GM12878 (cell line): ENCODE results near the gene FLYWCH2. TPM values are rescaled to one million over a fixed set of nuclear protein-coding genes. Genes with fewer than 3 reads are reported as not detected.

Source experiments
- ATAC-seq: fragments of 200-7000 bp; cut with Tn5 transposase; 3 replicates; pipeline ENCODE4 v1.9.1; 2020; ENCODE audit warnings: mild to moderate bottlenecking, moderate library complexity
- BruUV-seq: library from RNA; stranded (reverse); fragments of 400-500 nt; replicated peaks from 2 replicates; lab custom pipeline; 2021; lab: Mats Ljungman, UMichigan
- CTCF ChIA-PET: fragments of 300-600 bp; sonication (Branson Sonifier 250); formaldehyde crosslinking; extraction: SDS; loops from one replicate; lab custom pipeline; 2021; ENCODE audit warnings: inconsistent platforms; lab: Yijun Ruan, JAX
- POLR2A ChIA-PET: fragments of 350-600 bp; formaldehyde crosslinking; extraction: SDS; loops from one replicate; lab custom pipeline; 2021; ENCODE audit warnings: inconsistent platforms; lab: Charles Lee
- RAD21 ChIA-PET: fragments of 300-600 bp; sonication (Branson Sonifier 250); formaldehyde crosslinking; loops from one replicate; lab custom pipeline; 2023; ENCODE audit warnings: antibody characterized with exemption; ENCODE audit not compliant: unreplicated experiment; lab: Charles Lee
- SMC1A ChIA-PET: fragments of 300-600 bp; sonication (Branson Sonifier 250); formaldehyde crosslinking; loops from one replicate; lab custom pipeline; 2023; ENCODE audit not compliant: unreplicated experiment, uncharacterized antibody; lab: Charles Lee
- DNase-seq: peaks from one replicate; pipeline ENCODE4 v3.0.0-alpha.2; 2011; ENCODE audit warnings: low read depth, low spot score
- FAIRE-seq: peaks from 3 replicates; lab custom pipeline; 2011; peaks lifted over from hg19 to GRCh38; lab: Jason Lieb, UNC
- H2AFZ ChIP-seq: 2 replicates; pipeline ENCODE4 v1.6.0; 2011; ENCODE audit warnings: low read depth, low read length, control low read depth; ENCODE audit not compliant: control insufficient read depth
- H3K27ac ChIP-seq: 2 replicates; pipeline ENCODE4 v1.5.1; 2011; ENCODE audit warnings: control low read depth; ENCODE audit not compliant: control insufficient read depth, insufficient read depth
- H3K27me3 ChIP-seq, 2 experiments: replicated peaks in 1 of 2; 2 replicates each; pipeline versions ENCODE4 v1.6.0 to v1.6.1; 2011; ENCODE audit warnings: low read length in 1 of 2; ENCODE audit not compliant: control insufficient read depth in 2 of 2, insufficient read depth in 2 of 2
- H3K36me3 ChIP-seq, 2 experiments: 2 replicates each; pipeline ENCODE4 v1.5.1; 2011; ENCODE audit warnings: low read length in 1 of 2; ENCODE audit not compliant: control insufficient read depth in 2 of 2, insufficient read depth in 2 of 2
- H3K4me1 ChIP-seq: 2 replicates; pipeline ENCODE4 v1.6.1; 2011; ENCODE audit warnings: mild to moderate bottlenecking, low read length, moderate library complexity, mixed read lengths; ENCODE audit not compliant: control insufficient read depth, insufficient read depth
- H3K4me2 ChIP-seq: 2 replicates; pipeline ENCODE4 v1.6.0; 2011; ENCODE audit warnings: control low read depth; ENCODE audit not compliant: control insufficient read depth, insufficient read depth
- H3K4me3 ChIP-seq: fragments of 200-600 bp; sonication (generic); 2 replicates; pipeline ENCODE4 v1.5.1; 2016
- H3K79me2 ChIP-seq: 2 replicates; pipeline ENCODE4 v1.6.0; 2011; ENCODE audit warnings: low read length; ENCODE audit not compliant: control insufficient read depth, insufficient read depth
- H3K9ac ChIP-seq: 2 replicates; pipeline ENCODE4 v1.8.0; 2011; ENCODE audit warnings: low read length, control low read depth, mixed read lengths; ENCODE audit not compliant: control insufficient read depth, insufficient read depth
- H3K9me3 ChIP-seq: replicated peaks from 3 replicates; pipeline ENCODE4 v1.5.1; 2011; ENCODE audit warnings: mild to moderate bottlenecking, low read length; ENCODE audit not compliant: control insufficient read depth, insufficient read depth
- H4K20me1 ChIP-seq: 2 replicates; pipeline ENCODE4 v1.6.0; 2011; ENCODE audit not compliant: control insufficient read depth, insufficient read depth
- ATF3 ChIP-seq: IDR thresholded peaks from 2 replicates; pipeline ENCODE4 v1.6.1; 2011; ENCODE audit warnings: low read depth, mild to moderate bottlenecking, low read length, moderate library complexity, borderline replicate concordance; ENCODE audit errors: extremely low read depth
- CTCF ChIP-seq, 3 experiments: IDR thresholded peaks in 2 of 3; conservative IDR thresholded peaks in 1 of 3; 2 replicates each; pipeline ENCODE4 v1.5.1; 2011; ENCODE audit warnings: low read depth in 3 of 3, low read length in 3 of 3, mild to moderate bottlenecking in 3 of 3, control low read depth in 2 of 3, moderate library complexity in 2 of 3, inconsistent platforms in 1 of 3, mixed read lengths in 1 of 3; ENCODE audit not compliant: control insufficient read depth in 2 of 3, insufficient read depth in 1 of 3; ENCODE audit errors: extremely low read depth in 1 of 3
- EGR1 ChIP-seq, 2 experiments: IDR thresholded peaks; 1 replicate in 1 of 2; 2 replicates in 1 of 2; pipeline ENCODE4 v1.6.1; 2011 to 2012; ENCODE audit warnings: low read depth in 2 of 2, low read length in 2 of 2, borderline replicate concordance in 1 of 2, mild to moderate bottlenecking in 1 of 2, moderate library complexity in 1 of 2
- IRF5 ChIP-seq: fragments of 450-650 bp; IDR thresholded peaks from 2 replicates; pipeline ENCODE4 v1.6.1; 2017; ENCODE audit warnings: borderline replicate concordance
- JUND ChIP-seq: IDR thresholded peaks from 2 replicates; pipeline ENCODE4 v1.6.1; 2012; ENCODE audit warnings: low read depth, mild to moderate bottlenecking, low read length, improper control_type of control experiment, moderate library complexity
- POLR2A ChIP-seq: IDR thresholded peaks from 2 replicates; pipeline ENCODE4 v1.6.1; 2011; ENCODE audit warnings: low read depth, mild to moderate bottlenecking, low read length
- POLR2AphosphoS5 ChIP-seq: IDR thresholded peaks from 2 replicates; pipeline ENCODE4 v1.6.1; 2011; ENCODE audit warnings: mild to moderate bottlenecking, low read length, inconsistent platforms
- SREBF1 ChIP-seq: IDR thresholded peaks from 2 replicates; pipeline ENCODE4 v1.6.1; 2012; ENCODE audit warnings: mild to moderate bottlenecking, low read length
- TCF7 ChIP-seq: IDR thresholded peaks from 2 replicates; pipeline ENCODE4 v1.6.1; 2014; ENCODE audit warnings: antibody characterized with exemption, borderline replicate concordance
- USF2 ChIP-seq: IDR thresholded peaks from 2 replicates; pipeline ENCODE4 v1.6.1; 2011; ENCODE audit warnings: low read depth, low read length, improper control_type of control experiment, borderline replicate concordance
- ZNF274 ChIP-seq: IDR thresholded peaks from one replicate; pipeline ENCODE4 v1.8.0; 2011; ENCODE audit not compliant: insufficient read length, insufficient read depth
- WGBS: methylation state at CpG from one replicate; pipeline ENCODE4 v1.1.6; 2016; ENCODE audit warnings: low lambda C conversion rate; ENCODE audit not compliant: insufficient replicate concordance, insufficient coverage; ENCODE audit errors: missing lambda C conversion rate; 5-methylcytosine and 5-hydroxymethylcytosine counted together
- in situ Hi-C: fragments of 300-500 bp; cut with MboI; formaldehyde crosslinking; loops from 9 replicates; pipeline ENCODE4 v1.14.3; 2018; ENCODE audit warnings: mixed read lengths
- intact Hi-C: fragments of 100-400 bp; cut with micrococcal nuclease; formaldehyde crosslinking; loops from one replicate; pipeline ENCODE4 v1.14.2; 2022; ENCODE audit not compliant: unreplicated experiment
- polyA plus RNA-seq, 11 experiments: library from polyadenylated mRNA; depleted of rRNA in 4 of 11; unstranded in 6 of 11; stranded (reverse) in 5 of 11; fragments of >200 nt; fragmentation: Nextera tagmentation in 4 of 11; fragmentation: Illumina TruSeq in 1 of 11; extraction: Ambion mirVana in 4 of 11; extraction: Trizol in 1 of 11; gene quantifications; 1 replicate in 1 of 11; 2 replicates in 10 of 11; pipeline versions ENCODE4 v1.2.1 to v1.2.3, GENCODE V29; 2011 to 2016; ENCODE audit warnings: inconsistent platforms in 2 of 11, missing spikeins in 2 of 11, low read depth in 1 of 11
- total RNA-seq, 4 experiments: library from RNA; depleted of rRNA in 3 of 4; stranded (reverse); fragments of >200 nt in 3 of 4; fragmentation: Illumina TruSeq in 1 of 4; extraction: Trizol in 1 of 4; gene quantifications; 2 replicates each; pipeline versions ENCODE4 v1.2.1 to v1.2.3, GENCODE V29; 2013 to 2021

FLYWCH2 gene
- total and polyA plus RNA-seq, 10 of the 15 experiments (the other 5 are each of a cell fraction or from before 2014, with no cell fraction given), result 0.27 to 43.1 (median 17.7) TPM

GRCh38 chr16:2853531-2854073 lies 29.4 kb upstream of the FLYWCH2 start (continued):
- TF ChIP-seq ATF3, result no peak
- TF ChIP-seq USF2, result no peak
- TF ChIP-seq IRF5, result no peak
- TF ChIP-seq ZNF274, result no peak
- no peak for TF ChIP-seq JUND
- TF ChIP-seq EGR1 (IDR thresholded peaks at IDR 0.05; ENCODE audit: borderline replicate concordance in 1 of 2, low read depth in 2 of 2, low read length in 2 of 2), result no peak
- no peak for TF ChIP-seq POLR2AphosphoS5
- no peak for TF ChIP-seq POLR2A

GRCh38 chr16:2854700-2855309 lies 28.2 kb upstream of the FLYWCH2 start:
- Histone ChIP-seq H3K36me3 (no peaks in the 10 kb centered on the region), H3K9ac (no peak overlapping the region), H3K79me2 (no peaks in the 10 kb centered on the region), H3K27me3 (no peaks in the 10 kb centered on the region; a peak in 1 of 4 replicates), H2AFZ (no peak overlapping the region), H4K20me1 (no peaks in the 10 kb centered on the region), H3K27ac (no peak overlapping the region), H3K4me1 (no peaks in the 10 kb centered on the region), H3K9me3 (peaks cover 3% of the 10 kb centered on the region; the same call in 2 of the 3 replicates), H3K4me3 (no peak overlapping the region), H3K4me2 (no peak overlapping the region)
- intact Hi-C loops, result loop anchor here (10.0 kb wide), 1 partner anchor 50 kb away; no protein-coding TSS in a partner anchor
- DNase-seq, result no peak
- ChIA-PET CTCF (interaction anchor here (0.5 to 1.4 kb wide), 3 partner anchors 14 to 65 kb away, joined by 3 to 4 read pairs (median 3); no protein-coding TSS in a partner anchor), SMC1A (interaction anchor here (0.8 kb wide), 1 partner anchor 9 kb away, joined by 4 read pairs; no protein-coding TSS in a partner anchor), RAD21 (no interaction called here)
- 52% methylated on average over 5 of the region's 5 CpGs for WGBS
- FAIRE-seq, result no peak
- no peak for ATAC-seq
- no TSS peak for BruUV-seq
- in situ Hi-C loops, result no loop called here
- no peak for TF ChIP-seq TCF7
- TF ChIP-seq SREBF1, result no peak
- peak in 2 of 3 experiments; percentile 39 to 48; a peak in 3 of 6 replicates for TF ChIP-seq CTCF (IDR thresholded peaks at IDR 0.05 in 2 of 3, conservative IDR thresholded peaks at IDR 0.05 in 1 of 3; ENCODE audit: control insufficient read depth in 2 of 3, extremely low read depth in 1 of 3, insufficient read depth in 1 of 3, low read depth in 3 of 3, low read length in 3 of 3)
- TF ChIP-seq, all 136 proteins: peak for 1
- POLR2A ChIA-PET, result interaction anchor here (0.7 kb wide), 1 partner anchor 9 kb away, joined by 5 read pairs; no protein-coding TSS in a partner anchor
